ENCODE data around the gene TET1.

DNA sequence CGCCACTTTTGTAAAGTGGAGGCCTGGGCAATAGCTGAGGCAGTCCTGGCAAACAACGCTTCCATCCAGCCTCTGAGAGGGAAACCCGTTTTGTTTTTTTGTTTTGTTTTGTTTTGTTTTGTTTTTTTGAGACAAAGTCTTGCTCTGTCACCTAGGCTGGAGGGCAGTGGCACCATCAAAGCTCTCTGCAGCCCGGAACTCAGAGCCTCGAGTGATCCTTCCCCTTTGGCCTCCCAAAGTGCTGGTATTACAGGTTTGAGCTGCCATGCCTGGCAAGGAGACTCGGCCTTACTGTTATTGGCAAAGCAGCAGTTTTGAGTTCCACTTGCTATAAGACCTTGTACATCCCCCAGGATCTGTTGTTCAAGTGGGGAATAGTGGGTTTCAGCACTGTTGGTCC lies 22.3 kb upstream of the TET1 start:
- no peak for TF ChIP-seq CTBP1 (IDR thresholded peaks at IDR 0.05; ENCODE audit: borderline replicate concordance)
- TF ChIP-seq BHLHE40 (IDR thresholded peaks at IDR 0.05; ENCODE audit: borderline replicate concordance): no peak
- TF ChIP-seq SUZ12 (IDR thresholded peaks at IDR 0.05): no peak
- no peak for TF ChIP-seq NFRKB (IDR thresholded peaks at IDR 0.05)
- TF ChIP-seq ZNF384 (IDR thresholded peaks at IDR 0.05): no peak
- no peak for TF ChIP-seq PKNOX1 (IDR thresholded peaks at IDR 0.05)

Measured in HEK293T (cell line).